Measurements from ENCODE around the gene RIPPLY1.

- TF ChIP-seq CTCF (tag by site-specific recombination; IDR thresholded peaks at IDR 0.05) (no peak), PRDM10 (tag by site-specific recombination; IDR thresholded peaks at IDR 0.05) (no peak), ZNF777 (tag by site-specific recombination; IDR thresholded peaks at IDR 0.05; ENCODE audit: borderline replicate concordance) (no peak), ZNF23 (tag by site-specific recombination; IDR thresholded peaks at IDR 0.05; ENCODE audit: borderline replicate concordance) (no peak), ZNF654 (tag by site-specific recombination; IDR thresholded peaks at IDR 0.05; ENCODE audit: low read depth) (no peak), ZNF146 (tag by site-specific recombination; IDR thresholded peaks at IDR 0.05) (no peak), ZNF148 (tag by site-specific recombination; IDR thresholded peaks at IDR 0.05; ENCODE audit: borderline replicate concordance) (no peak), GLIS2 (tag by site-specific recombination; IDR thresholded peaks at IDR 0.05) (no peak), REST (tag by site-specific recombination; IDR thresholded peaks at IDR 0.05) (no peak), ZNF518A (tag by site-specific recombination; conservative IDR thresholded peaks at IDR 0.05; ENCODE audit: low read depth) (no peak), ZNF398 (tag by site-specific recombination; IDR thresholded peaks at IDR 0.05) (no peak), ZNF670 (tag by site-specific recombination; IDR thresholded peaks at IDR 0.05; ENCODE audit: low read depth) (no peak), IKZF3 (tag by site-specific recombination; IDR thresholded peaks at IDR 0.05) (no peak), ZNF274 (IDR thresholded peaks at IDR 0.05; ENCODE audit: low read length) (no peak), ZNF274 (tag by site-specific recombination; IDR thresholded peaks at IDR 0.05; ENCODE audit: borderline replicate concordance) (no peak)
Observed at GRCh38 chrX:106932960-106933537, 29.9 kb upstream of the RIPPLY1 start.
